ENCODE results near the gene BCL7C.

GRCh38 chr16:30870904-30871303, 23.0 kb downstream of the BCL7C start:
- TF ChIP-seq POLR2A (IDR thresholded peaks at IDR 0.05) = no peak
- TF ChIP-seq EP300 (IDR thresholded peaks at IDR 0.05) = no peak
- TF ChIP-seq POLR2AphosphoS5 (IDR thresholded peaks at IDR 0.05) = no peak
- no peak for TF ChIP-seq CTCF (IDR thresholded peaks at IDR 0.05)
